Activated T-cell treated with anti-CD3 and anti-CD28 coated beads for 1 hour (primary cell): ENCODE results near the gene PPP2R1A.
A peak's percentile ranks its signal among the peaks of the same experiment; 100 is the strongest.
"Not testable (repeated sequence)": the region's sequence is repeated elsewhere in the genome, so short reads cannot be mapped to it uniquely, and the experiment has no call there.

Experiments
- DNase-seq: peaks from one replicate; pipeline ENCODE4 v3.0.0-alpha.2; 2020; ENCODE audit warnings: low read depth

PPP2R1A gene

GRCh38 chr19:52244021-52244420 lies 54.2 kb downstream of the PPP2R1A start:
- DNase-seq, result no peak

GRCh38 chr19:52248241-52248640 lies 58.4 kb downstream of the PPP2R1A start:
- DNase-seq, result peak; percentile 55

GRCh38 chr19:52258426-52258825 lies 68.6 kb downstream of the PPP2R1A start:
- no peak for DNase-seq

GRCh38 chr19:52265556-52265955 lies 75.7 kb downstream of the PPP2R1A start:
- DNase-seq, result not testable (repeated sequence)

- peak; percentile 96 for DNase-seq
These were observed 79.7 kb downstream of the PPP2R1A start, which contains the start of gene ZNF766 for GRCh38 chr19:52269338-52270261. ZNF766 (plus strand) TSS chr19:52269587; CDS start chr19:52269614, 27 bp downstream.

- DNase-seq, result no peak
These were observed 80.5 kb downstream of the PPP2R1A start for GRCh38 chr19:52270266-52270885.

- no peak for DNase-seq
These were observed 83.4 kb downstream of the PPP2R1A start for GRCh38 chr19:52273301-52273700.

- DNase-seq, result no peak
These were observed 84.3 kb downstream of the PPP2R1A start for GRCh38 chr19:52274191-52274590.

- no peak for DNase-seq
These were observed 86.1 kb downstream of the PPP2R1A start for GRCh38 chr19:52275988-52276387.

GRCh38 chr19:52277471-52277870 lies 87.6 kb downstream of the PPP2R1A start:
- no peak for DNase-seq
